ENCODE measurements around the gene ZNF330. TPM values are rescaled to one million over a fixed set of nuclear protein-coding genes. Genes with fewer than 3 reads are reported as not detected.
"Not testable (repeated sequence)": the region's sequence is repeated elsewhere in the genome, so short reads cannot be mapped to it uniquely, and the experiment has no call there.

Gene ZNF330
- total RNA-seq, 6 donors from 2014 or later: 33.6 to 45.1 (median 40.9) TPM

- Histone ChIP-seq H3K27ac (no peak overlapping the region), H3K4me1 (no peaks in the 10 kb centered on the region), H3K36me3 (no peaks in the 10 kb centered on the region), H3K9me3 (no peaks in the 10 kb centered on the region), H3K27me3 (no peaks in the 10 kb centered on the region), H3K4me3 (no peak overlapping the region)
- DNase-seq: no peak
- no peak for ATAC-seq (ENCODE audit: low FRiP score in 2 of 2)
- 86 to 90% methylated on average over 2 of the region's 2 CpGs for WGBS, 2 donors
- TF ChIP-seq CTCF (IDR thresholded peaks at IDR 0.05) (no peak), POLR2A (IDR thresholded peaks at IDR 0.05) (no peak), POLR2AphosphoS5 (IDR thresholded peaks at IDR 0.05) (no peak), EP300 (IDR thresholded peaks at IDR 0.05) (no peak)
These were observed 39.5 kb upstream of the ZNF330 start for GRCh38 chr4:141180991-141181761.

DNA sequence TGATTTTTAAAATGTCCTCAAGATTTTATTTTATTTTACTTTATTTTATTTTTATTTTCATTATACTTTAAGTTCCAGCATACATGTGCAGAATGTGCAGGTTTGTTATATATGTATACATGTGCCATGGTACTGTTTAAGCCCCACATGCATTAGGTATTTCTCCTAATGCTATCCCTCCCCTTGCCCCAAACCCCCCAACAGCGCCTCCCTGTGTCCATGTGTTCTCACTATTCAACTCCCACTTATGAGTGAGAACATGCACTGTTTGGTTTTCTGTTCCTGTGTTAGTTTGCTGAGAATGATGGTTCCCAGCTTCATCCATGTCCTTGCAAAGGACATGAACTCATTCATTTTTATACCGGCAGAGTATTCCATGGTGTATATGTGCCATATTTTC, 37.2 kb upstream of the ZNF330 start:
- not testable (repeated sequence) for H3K9me3 ChIP-seq; DNase-seq; H3K4me1 ChIP-seq; H3K36me3 ChIP-seq; H3K4me3 ChIP-seq; ATAC-seq (ENCODE audit: low FRiP score in 2 of 2); H3K27me3 ChIP-seq; H3K27ac ChIP-seq
- WGBS, 2 donors: 50 to 67% methylated on average over 2 of the region's 2 CpGs

DNA sequence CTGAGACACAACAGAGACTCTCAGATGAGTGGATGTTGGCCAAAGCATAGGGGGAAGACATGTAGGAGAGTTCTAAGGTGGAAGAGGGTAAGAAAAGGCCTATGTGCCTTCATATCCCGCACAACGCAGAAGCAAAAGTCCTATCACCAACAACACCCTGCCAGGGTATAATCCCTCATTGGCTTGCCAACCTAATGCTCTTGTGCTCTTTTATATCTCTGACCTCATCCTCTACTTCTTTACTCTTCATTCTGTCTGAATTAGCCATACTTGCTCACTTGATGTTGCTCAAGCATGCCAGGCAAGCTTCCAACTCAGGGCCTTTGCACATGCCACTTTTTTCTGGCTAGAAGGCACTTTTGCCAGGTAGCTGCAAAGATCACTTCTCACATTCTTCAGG, 28.1 kb upstream of the ZNF330 start:
- Histone ChIP-seq H3K9me3 (no peaks in the 10 kb centered on the region), H3K27me3 (no peaks in the 10 kb centered on the region), H3K4me3 (no peak overlapping the region), H3K27ac (no peak overlapping the region), H3K36me3 (no peaks in the 10 kb centered on the region), H3K4me1 (no peaks in the 10 kb centered on the region)
- ATAC-seq (ENCODE audit: low FRiP score in 2 of 2) (no peak), DNase-seq (no peak)
- TF ChIP-seq EP300 (IDR thresholded peaks at IDR 0.05): no peak
- TF ChIP-seq POLR2A (IDR thresholded peaks at IDR 0.05): no peak
- no peak for TF ChIP-seq POLR2AphosphoS5 (IDR thresholded peaks at IDR 0.05)
- 93 to 98% methylated on average over 2 of the region's 2 CpGs for WGBS, 2 donors

- ATAC-seq (ENCODE audit: low FRiP score in 2 of 2) (no peak), DNase-seq (no peak)
- Histone ChIP-seq H3K27ac (no peak overlapping the region), H3K27me3 (no peaks in the 10 kb centered on the region), H3K4me1 (no peaks in the 10 kb centered on the region), H3K4me3 (no peak overlapping the region), H3K36me3 (no peaks in the 10 kb centered on the region), H3K9me3 (no peaks in the 10 kb centered on the region)
- TF ChIP-seq CTCF (IDR thresholded peaks at IDR 0.05) (no peak), POLR2AphosphoS5 (IDR thresholded peaks at IDR 0.05) (no peak), EP300 (IDR thresholded peaks at IDR 0.05) (no peak), POLR2A (IDR thresholded peaks at IDR 0.05) (no peak)
- 62 to 66% methylated on average over 2 of the region's 2 CpGs for WGBS, 2 donors
These were observed 27.1 kb upstream of the ZNF330 start for GRCh38 chr4:141193516-141194034.

GRCh38 chr4:141195095-141195707, 25.5 kb upstream of the ZNF330 start:
- WGBS, 2 donors: 65 to 76% methylated on average over 2 of the region's 2 CpGs
- H3K36me3 ChIP-seq: no peaks in the 10 kb centered on the region
- DNase-seq: no peak
- H3K4me3 ChIP-seq: no peak overlapping the region
- H3K27ac ChIP-seq: no peak overlapping the region
- no peaks in the 10 kb centered on the region for H3K4me1 ChIP-seq
- no peaks in the 10 kb centered on the region for H3K27me3 ChIP-seq
- ATAC-seq (ENCODE audit: low FRiP score in 2 of 2): no peak
- no peak for TF ChIP-seq POLR2A (IDR thresholded peaks at IDR 0.05)
- TF ChIP-seq POLR2AphosphoS5 (IDR thresholded peaks at IDR 0.05): no peak
- no peak for TF ChIP-seq EP300 (IDR thresholded peaks at IDR 0.05)
- no peak for TF ChIP-seq CTCF (IDR thresholded peaks at IDR 0.05)
- no peaks in the 10 kb centered on the region for H3K9me3 ChIP-seq
